Brain microvascular endothelial cell (primary cell): Measurements from ENCODE around the gene SLAMF6.

Experiments used
- DNase-seq: peaks from one replicate; pipeline ENCODE4 v3.0.0-alpha.2; 2020
- H3K27ac ChIP-seq: fragments of 250-450 bp; sonication (Bioruptor Pico); 2 replicates; pipeline ENCODE4 v1.5.1; 2020; ENCODE audit warnings: mild to moderate bottlenecking, moderate library complexity
- H3K27me3 ChIP-seq: fragments of 250-450 bp; sonication (Bioruptor Pico); replicated peaks from 2 replicates; pipeline ENCODE4 v1.5.1; 2020; ENCODE audit warnings: mild to moderate bottlenecking
- H3K36me3 ChIP-seq: fragments of 250-450 bp; sonication (Bioruptor Pico); replicated peaks from 2 replicates; pipeline ENCODE4 v1.5.1; 2020; ENCODE audit warnings: mild to moderate bottlenecking
- H3K4me3 ChIP-seq: 2 replicates; pipeline ENCODE4 v1.5.1; 2011; ENCODE audit warnings: low read depth, mild to moderate bottlenecking, control low read depth, low read length, moderate library complexity
- CTCF ChIP-seq: IDR thresholded peaks from 2 replicates; pipeline ENCODE4 v1.5.1; 2011; ENCODE audit warnings: low read depth, mild to moderate bottlenecking, moderate library complexity, low read length, control low read depth, inconsistent platforms; ENCODE audit errors: missing control alignments
- in situ Hi-C: cut with HindIII; loops from 2 replicates; pipeline ENCODE4 v1.10.0; 2017; ENCODE audit warnings: low sequenced_read_pairs, low pct_ligation_motif_present

The SLAMF6 gene

GRCh38 chr1:160547422-160547821, 24.4 kb upstream of the SLAMF6 start:
- H3K27me3 ChIP-seq = no peaks in the 10 kb centered on the region
- no peak overlapping the region for H3K27ac ChIP-seq
- in situ Hi-C loops = no loop called here
- no peak overlapping the region for H3K4me3 ChIP-seq
- no peak for DNase-seq
- no peak for TF ChIP-seq CTCF
- H3K36me3 ChIP-seq = no peaks in the 10 kb centered on the region

GRCh38 chr1:160546942-160547341, 23.9 kb upstream of the SLAMF6 start:
- Histone ChIP-seq H3K36me3 (no peaks in the 10 kb centered on the region), H3K4me3 (no peak overlapping the region), H3K27me3 (no peaks in the 10 kb centered on the region), H3K27ac (no peak overlapping the region)
- in situ Hi-C loops = no loop called here
- TF ChIP-seq CTCF = no peak
- DNase-seq = no peak

- Histone ChIP-seq H3K4me3 (no peak overlapping the region), H3K36me3 (no peaks in the 10 kb centered on the region), H3K27ac (no peak overlapping the region), H3K27me3 (no peaks in the 10 kb centered on the region)
- peak; percentile 5 for DNase-seq
- peak; percentile 50 for TF ChIP-seq CTCF
- in situ Hi-C loops = no loop called here
Observed at GRCh38 chr1:160544647-160545046, 21.6 kb upstream of the SLAMF6 start.

GRCh38 chr1:160542303-160542945, 19.4 kb upstream of the SLAMF6 start:
- no peaks in the 10 kb centered on the region for H3K27me3 ChIP-seq
- H3K27ac ChIP-seq = no peak overlapping the region
- no peak overlapping the region for H3K4me3 ChIP-seq
- no peaks in the 10 kb centered on the region for H3K36me3 ChIP-seq
- in situ Hi-C loops = no loop called here
- no peak for TF ChIP-seq CTCF
- DNase-seq = no peak

GRCh38 chr1:160541622-160542302, 18.7 kb upstream of the SLAMF6 start:
- H3K4me3 ChIP-seq = no peak overlapping the region

More at GRCh38 chr1:160541622-160542302, 18.7 kb upstream of the SLAMF6 start:
- H3K36me3 ChIP-seq = no peaks in the 10 kb centered on the region
- in situ Hi-C loops = no loop called here
- no peak for DNase-seq
- H3K27me3 ChIP-seq = no peaks in the 10 kb centered on the region
- H3K27ac ChIP-seq = no peak overlapping the region
- no peak for TF ChIP-seq CTCF
